Peyer's patch (tissue), 4 donors: ENCODE results near the gene FABP3.

ENCODE experiments used
- POLR2A ChIP-seq, 2 donors: fragments of 450-650 bp; IDR thresholded peaks; one replicate each; pipeline ENCODE4 v1.5.1; 2017; ENCODE audit warnings: antibody characterized with exemption in 2 of 2, mild to moderate bottlenecking in 2 of 2, moderate library complexity in 2 of 2
- TF ChIP-seq, protein P1 (sequence below), 6 experiments: fragments of 450-650 bp in 4 of 6; fragments of 200-600 bp in 2 of 6; sonication (generic) in 1 of 6; IDR thresholded peaks; one replicate each; pipeline ENCODE4 v1.5.1; 2017 to 2019; ENCODE audit warnings: antibody characterized with exemption in 6 of 6, mild to moderate bottlenecking in 3 of 6, moderate library complexity in 1 of 6

- TF ChIP-seq, protein P1, sequence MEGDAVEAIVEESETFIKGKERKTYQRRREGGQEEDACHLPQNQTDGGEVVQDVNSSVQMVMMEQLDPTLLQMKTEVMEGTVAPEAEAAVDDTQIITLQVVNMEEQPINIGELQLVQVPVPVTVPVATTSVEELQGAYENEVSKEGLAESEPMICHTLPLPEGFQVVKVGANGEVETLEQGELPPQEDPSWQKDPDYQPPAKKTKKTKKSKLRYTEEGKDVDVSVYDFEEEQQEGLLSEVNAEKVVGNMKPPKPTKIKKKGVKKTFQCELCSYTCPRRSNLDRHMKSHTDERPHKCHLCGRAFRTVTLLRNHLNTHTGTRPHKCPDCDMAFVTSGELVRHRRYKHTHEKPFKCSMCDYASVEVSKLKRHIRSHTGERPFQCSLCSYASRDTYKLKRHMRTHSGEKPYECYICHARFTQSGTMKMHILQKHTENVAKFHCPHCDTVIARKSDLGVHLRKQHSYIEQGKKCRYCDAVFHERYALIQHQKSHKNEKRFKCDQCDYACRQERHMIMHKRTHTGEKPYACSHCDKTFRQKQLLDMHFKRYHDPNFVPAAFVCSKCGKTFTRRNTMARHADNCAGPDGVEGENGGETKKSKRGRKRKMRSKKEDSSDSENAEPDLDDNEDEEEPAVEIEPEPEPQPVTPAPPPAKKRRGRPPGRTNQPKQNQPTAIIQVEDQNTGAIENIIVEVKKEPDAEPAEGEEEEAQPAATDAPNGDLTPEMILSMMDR (IDR thresholded peaks at IDR 0.05), result no peak
- no peak for TF ChIP-seq POLR2A (IDR thresholded peaks at IDR 0.05)
These were observed 27.5 kb upstream of the FABP3 start for GRCh38 chr1:31400393-31400792.
